Breast epithelium (tissue), 3 donors: Measurements from ENCODE around the gene SEC11A.

Experiments used
- CTCF ChIP-seq, 3 donors: fragments of 450-650 bp; IDR thresholded peaks; one replicate each; pipeline ENCODE4 v1.5.1; 2016 to 2017; ENCODE audit warnings: antibody characterized with exemption in 3 of 3, mild to moderate bottlenecking in 3 of 3, moderate library complexity in 3 of 3
- POLR2A ChIP-seq: fragments of 450-650 bp; IDR thresholded peaks from one replicate; pipeline ENCODE4 v1.6.1; 2016; ENCODE audit warnings: antibody characterized with exemption, mild to moderate bottlenecking, moderate library complexity
- POLR2AphosphoS5 ChIP-seq, 3 donors: sonication (generic); formaldehyde crosslinking; IDR thresholded peaks; one replicate each; pipeline ENCODE4 v1.6.1; 2017; ENCODE audit warnings: antibody characterized with exemption in 3 of 3

DNA sequence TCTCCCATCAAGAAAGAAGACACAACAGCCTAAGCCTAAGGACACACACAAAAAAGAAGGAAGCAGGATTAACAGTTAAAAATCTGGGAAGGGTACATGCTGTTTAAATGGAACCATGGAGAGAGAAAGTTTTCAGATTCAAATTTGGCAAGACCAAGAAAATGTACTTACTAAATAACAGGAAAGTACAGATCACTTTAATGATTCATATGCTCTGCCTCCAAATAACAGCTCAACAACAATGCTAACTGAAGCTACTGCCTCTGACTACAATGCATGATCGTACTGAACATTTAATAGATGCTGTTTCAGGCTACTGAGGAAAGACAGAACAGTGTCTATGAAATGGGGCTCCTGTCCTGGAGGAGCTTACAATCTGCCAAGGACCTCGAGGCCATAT, 49.6 kb downstream of the SEC11A start:
- no peak for TF ChIP-seq CTCF (IDR thresholded peaks at IDR 0.05)
- no peak for TF ChIP-seq POLR2A
- no peak for TF ChIP-seq POLR2AphosphoS5 (IDR thresholded peaks at IDR 0.05)
